Stomach (tissue), 9 donors: Measurements from ENCODE around the gene SMOC2. TPM values are rescaled to one million over a fixed set of nuclear protein-coding genes. Genes with fewer than 3 reads are reported as not detected.
A peak's percentile ranks its signal among the peaks of the same experiment; 100 is the strongest.

Source experiments
- DNase-seq, 2 donors: peaks; one replicate each; pipeline versions ENCODE4 v3.0.0 to v3.0.0-alpha.2; 2013 to 2019
- H3K27ac ChIP-seq, 5 donors: fragments of 200-600 bp in 4 of 5; sonication (generic) in 4 of 5; one replicate each; pipeline ENCODE4 v1.5.1; 2013 to 2019; ENCODE audit warnings: mild to moderate bottlenecking in 1 of 5, moderate library complexity in 1 of 5
- H3K27me3 ChIP-seq, 3 donors: fragments of 200-600 bp; sonication (generic); one replicate each; pipeline ENCODE4 v1.5.1; 2017 to 2019; ENCODE audit warnings: mixed run types in 1 of 3
- H3K36me3 ChIP-seq, 4 donors: fragments of 200-600 bp; sonication (generic); 1 replicate in 3 of 4; 2 replicates in 1 of 4; pipeline ENCODE4 v1.5.1; 2016 to 2019
- H3K4me1 ChIP-seq, 4 donors: fragments of 200-600 bp; sonication (generic); one replicate each; pipeline ENCODE4 v1.5.1; 2016 to 2019
- H3K4me3 ChIP-seq, 4 donors: fragments of 200-600 bp; sonication (generic) in 3 of 4; one replicate each; pipeline ENCODE4 v1.5.1; 2016 to 2019; ENCODE audit warnings: mild to moderate bottlenecking in 1 of 4
- H3K9me3 ChIP-seq, 4 donors: fragments of 200-600 bp; sonication (generic); one replicate each; pipeline ENCODE4 v1.5.1; 2016 to 2019
- EP300 ChIP-seq: sonication (generic); formaldehyde crosslinking; IDR thresholded peaks from one replicate; pipeline ENCODE4 v1.6.1; 2017; ENCODE audit warnings: antibody characterized with exemption
- POLR2A ChIP-seq, 4 donors: fragments of 450-650 bp; IDR thresholded peaks; one replicate each; pipeline ENCODE4 v1.6.1; 2016; ENCODE audit warnings: antibody characterized with exemption in 4 of 4, control low read depth in 2 of 4, mild to moderate bottlenecking in 1 of 4, moderate library complexity in 1 of 4
- POLR2AphosphoS5 ChIP-seq, 3 donors: sonication (generic); formaldehyde crosslinking; IDR thresholded peaks; one replicate each; pipeline ENCODE4 v1.6.1; 2016; ENCODE audit warnings: antibody characterized with exemption in 3 of 3
- WGBS, 5 donors: extraction: QIAGEN DNeasy Blood & Tissue Kit in 3 of 5; methylation state at CpG; one replicate each; pipeline versions ENCODE4 v1.1.5 to v1.1.7; 2013 to 2018; 5-methylcytosine and 5-hydroxymethylcytosine counted together
- intact Hi-C: fragments of 100-400 bp; cut with DNase I; formaldehyde crosslinking; loops from one replicate; pipeline ENCODE4 v1.15.1; 2023; ENCODE audit warnings: low total_unique reads
- polyA plus RNA-seq, 3 donors: library from polyadenylated mRNA; stranded (reverse); fragments of 200-250 nt; gene quantifications; one replicate each; pipeline ENCODE4 v1.2.3, GENCODE V29; 2013
- total RNA-seq, 5 donors: library from RNA; depleted of rRNA; stranded (reverse); fragments of >200 nt; gene quantifications; one replicate each; pipeline versions ENCODE4 v1.1.0 to v1.2.3, GENCODE V29; 2014 to 2016
- TF ChIP-seq, protein P1 (sequence below), 7 experiments: fragments of 450-650 bp in 4 of 7; fragments of 200-600 bp in 3 of 7; sonication (generic) in 3 of 7; IDR thresholded peaks; one replicate each; pipeline ENCODE4 v1.5.1; 2016 to 2019; ENCODE audit warnings: antibody characterized with exemption in 7 of 7, control low read depth in 2 of 7, mild to moderate bottlenecking in 1 of 7
- donor health status: healthy with polysubstance abuse.
- donor health status: Bipolar disorder and iron deficiency.
- donor health status: healthy.

SMOC2 gene
- total and polyA plus RNA-seq, 8 donors = 7.9 to 520 (median 76.9) TPM

DNA sequence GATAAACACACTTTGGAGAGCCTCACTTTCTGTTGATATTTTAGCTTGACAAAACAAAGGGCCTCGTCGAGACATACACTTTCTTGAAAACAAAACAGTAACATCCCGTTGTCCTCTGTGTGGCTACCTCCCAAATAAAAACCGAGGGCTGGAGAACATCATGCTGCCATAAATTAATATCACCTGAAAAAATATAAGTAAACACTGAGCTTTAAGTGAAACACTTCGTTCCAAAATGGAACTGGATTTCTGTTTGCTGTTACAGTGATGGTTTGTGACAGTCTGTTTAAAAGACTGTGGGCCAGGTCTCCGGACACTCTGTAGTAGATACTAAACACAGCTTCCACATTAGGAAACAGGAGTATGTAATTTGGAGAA, 187.2 kb downstream of the SMOC2 start:
- Histone ChIP-seq H3K36me3 (no peaks in the 10 kb centered on the region), H3K4me1 (peaks cover 0 to 18% (median 8%) of the 10 kb centered on the region in 4 donors), H3K4me3 (no peak overlapping the region), H3K27ac (peak overlapping the region in 2 of 5 donors; percentile 39 to 63), H3K27me3 (no peaks in the 10 kb centered on the region), H3K9me3 (no peaks in the 10 kb centered on the region)
- intact Hi-C loops = no loop called here
- no peak for DNase-seq
- WGBS, 5 donors = 50 to 63% (median 53%) methylated on average over 6 of the region's 6 CpGs
- TF ChIP-seq POLR2A (IDR thresholded peaks at IDR 0.05) (no peak), POLR2AphosphoS5 (IDR thresholded peaks at IDR 0.05) (no peak)
- TF ChIP-seq, protein P1, sequence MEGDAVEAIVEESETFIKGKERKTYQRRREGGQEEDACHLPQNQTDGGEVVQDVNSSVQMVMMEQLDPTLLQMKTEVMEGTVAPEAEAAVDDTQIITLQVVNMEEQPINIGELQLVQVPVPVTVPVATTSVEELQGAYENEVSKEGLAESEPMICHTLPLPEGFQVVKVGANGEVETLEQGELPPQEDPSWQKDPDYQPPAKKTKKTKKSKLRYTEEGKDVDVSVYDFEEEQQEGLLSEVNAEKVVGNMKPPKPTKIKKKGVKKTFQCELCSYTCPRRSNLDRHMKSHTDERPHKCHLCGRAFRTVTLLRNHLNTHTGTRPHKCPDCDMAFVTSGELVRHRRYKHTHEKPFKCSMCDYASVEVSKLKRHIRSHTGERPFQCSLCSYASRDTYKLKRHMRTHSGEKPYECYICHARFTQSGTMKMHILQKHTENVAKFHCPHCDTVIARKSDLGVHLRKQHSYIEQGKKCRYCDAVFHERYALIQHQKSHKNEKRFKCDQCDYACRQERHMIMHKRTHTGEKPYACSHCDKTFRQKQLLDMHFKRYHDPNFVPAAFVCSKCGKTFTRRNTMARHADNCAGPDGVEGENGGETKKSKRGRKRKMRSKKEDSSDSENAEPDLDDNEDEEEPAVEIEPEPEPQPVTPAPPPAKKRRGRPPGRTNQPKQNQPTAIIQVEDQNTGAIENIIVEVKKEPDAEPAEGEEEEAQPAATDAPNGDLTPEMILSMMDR (IDR thresholded peaks at IDR 0.05) = no peak

DNA sequence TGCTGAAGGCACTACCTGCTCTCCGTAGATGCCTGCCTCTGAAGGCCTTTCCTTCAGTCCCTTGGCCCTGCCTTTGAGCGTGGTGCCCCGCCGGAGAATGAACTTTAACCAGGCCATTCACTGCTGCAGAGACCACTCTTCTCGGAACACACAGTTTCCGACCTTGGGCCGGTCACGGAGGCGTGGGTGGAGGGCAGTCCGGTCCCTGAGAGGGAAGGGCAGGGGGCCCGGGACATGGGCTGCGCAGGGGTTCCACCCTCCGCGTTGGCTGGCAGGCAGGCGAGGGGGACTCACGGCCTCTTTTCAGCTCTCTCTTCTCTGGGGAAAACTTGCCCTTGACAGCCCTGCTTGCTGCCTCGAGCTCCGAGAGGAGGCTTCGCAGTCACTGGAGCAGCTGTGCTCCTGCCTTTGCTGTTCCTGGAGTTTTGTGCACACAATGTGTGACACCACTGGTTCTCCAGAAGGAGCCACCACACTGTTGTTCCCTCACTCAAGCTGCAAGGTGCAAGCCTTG, 187.8 kb downstream of the SMOC2 start:
- Histone ChIP-seq H3K9me3 (no peaks in the 10 kb centered on the region), H3K4me3 (no peak overlapping the region), H3K27ac (peak overlapping the region in 3 of 5 donors; percentile 19 to 63 (median 25)), H3K4me1 (peaks cover 0 to 18% (median 8%) of the 10 kb centered on the region in 4 donors), H3K27me3 (no peaks in the 10 kb centered on the region), H3K36me3 (no peaks in the 10 kb centered on the region)
- 81 to 93% (median 91%) methylated on average over 17 to 19 of the region's 19 CpGs for WGBS, 5 donors
- no peak for DNase-seq
- intact Hi-C loops = no loop called here
- no peak for TF ChIP-seq POLR2A (IDR thresholded peaks at IDR 0.05)
- no peak for TF ChIP-seq POLR2AphosphoS5 (IDR thresholded peaks at IDR 0.05)
- TF ChIP-seq, protein P1 (IDR thresholded peaks at IDR 0.05) = no peak

- WGBS, 5 donors = 72 to 84% (median 80%) methylated on average over 4 of the region's 4 CpGs
- no peak overlapping the region for H3K4me3 ChIP-seq
These were observed 190.6 kb downstream of the SMOC2 start for GRCh38 chr6:168631564-168631963.

DNA sequence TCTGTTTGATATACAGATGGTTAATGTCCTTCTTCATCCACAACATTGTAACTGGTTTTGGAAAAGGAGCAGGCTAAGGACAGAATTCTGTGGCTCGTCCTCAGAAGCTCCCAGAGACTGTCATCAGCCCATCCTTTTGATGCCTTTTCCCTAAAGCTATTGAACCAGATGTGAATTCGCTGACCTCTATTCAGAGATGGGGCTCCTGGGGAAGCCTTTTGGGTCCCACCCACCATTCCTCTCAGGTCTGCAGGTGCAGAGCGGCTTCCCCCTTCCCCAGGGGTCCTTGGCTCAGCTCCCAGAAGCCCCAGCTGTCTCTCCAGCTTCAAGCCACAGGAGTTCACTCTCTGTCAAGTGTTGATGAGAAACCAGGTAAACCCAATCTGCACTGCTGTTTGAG, 191.7 kb downstream of the SMOC2 start:
- peaks cover 0 to 5% (median 0%) of the 10 kb centered on the region in 3 donors for H3K27me3 ChIP-seq
- no peak overlapping the region for H3K27ac ChIP-seq
- TF ChIP-seq POLR2AphosphoS5 (IDR thresholded peaks at IDR 0.05) (no peak), EP300 (no peak), POLR2A (IDR thresholded peaks at IDR 0.05) (no peak)
- TF ChIP-seq, protein P1 (IDR thresholded peaks at IDR 0.05) = no peak
- 81 to 93% (median 84%) methylated on average over 3 of the region's 3 CpGs for WGBS, 5 donors
- intact Hi-C loops = no loop called here
- H3K4me1 ChIP-seq = peaks cover 1 to 40% (median 17%) of the 10 kb centered on the region in 4 donors
- no peaks in the 10 kb centered on the region for H3K36me3 ChIP-seq
- no peaks in the 10 kb centered on the region for H3K9me3 ChIP-seq
- no peak overlapping the region for H3K4me3 ChIP-seq
- DNase-seq = no peak

More at GRCh38 chr6:168631564-168631963, 190.6 kb downstream of the SMOC2 start:
- Histone ChIP-seq H3K27me3 (no peaks in the 10 kb centered on the region), H3K27ac (no peak overlapping the region), H3K4me1 (peaks cover 0 to 31% (median 13%) of the 10 kb centered on the region in 4 donors), H3K9me3 (no peaks in the 10 kb centered on the region), H3K36me3 (no peaks in the 10 kb centered on the region)
- intact Hi-C loops = no loop called here
- TF ChIP-seq POLR2AphosphoS5 (IDR thresholded peaks at IDR 0.05) (no peak), EP300 (no peak), POLR2A (IDR thresholded peaks at IDR 0.05) (no peak)
- TF ChIP-seq, protein P1 (IDR thresholded peaks at IDR 0.05) = no peak
- no peak for DNase-seq
